ENCODE measurements around the gene DICER1.

Gene DICER1

DNA sequence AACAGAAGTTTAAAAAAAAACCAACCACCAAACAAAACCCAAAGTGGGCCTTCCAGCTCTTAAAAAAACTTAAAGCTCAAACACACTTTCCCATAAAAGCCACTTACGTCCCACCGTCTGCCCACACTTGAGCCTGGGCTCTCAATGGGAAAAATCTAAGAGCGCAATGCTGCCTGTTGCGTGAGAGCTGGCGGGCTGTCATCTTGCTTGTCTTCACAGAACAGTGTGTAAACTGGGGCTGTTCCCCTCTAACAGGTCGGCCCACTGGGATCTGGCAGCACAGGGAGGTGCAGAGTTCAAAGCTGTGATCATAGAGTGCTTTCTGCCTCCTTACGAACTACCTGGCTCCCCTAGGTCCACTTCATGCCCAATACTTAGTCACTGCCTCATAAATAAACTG lies 80.0 kb downstream of the DICER1 start:
- Histone ChIP-seq H3K36me3 (ENCODE audit: control insufficient read depth in 1 of 2, insufficient read depth in 2 of 2, low read length in 2 of 2) (no peaks in the 10 kb centered on the region), H3K9me3 (ENCODE audit: control insufficient read depth in 1 of 2, low read length in 2 of 2) (no peaks in the 10 kb centered on the region), H3K4me3 (ENCODE audit: low read depth in 1 of 2, low read length in 2 of 2) (no peak overlapping the region), H3K27me3 (ENCODE audit: low read depth, low read length) (no peaks in the 10 kb centered on the region), H3K27ac (ENCODE audit: low read length) (no peak overlapping the region), H3K4me1 (ENCODE audit: control insufficient read depth in 1 of 2, insufficient read depth in 2 of 2, low read length in 2 of 2) (no peaks in the 10 kb centered on the region)

DNA sequence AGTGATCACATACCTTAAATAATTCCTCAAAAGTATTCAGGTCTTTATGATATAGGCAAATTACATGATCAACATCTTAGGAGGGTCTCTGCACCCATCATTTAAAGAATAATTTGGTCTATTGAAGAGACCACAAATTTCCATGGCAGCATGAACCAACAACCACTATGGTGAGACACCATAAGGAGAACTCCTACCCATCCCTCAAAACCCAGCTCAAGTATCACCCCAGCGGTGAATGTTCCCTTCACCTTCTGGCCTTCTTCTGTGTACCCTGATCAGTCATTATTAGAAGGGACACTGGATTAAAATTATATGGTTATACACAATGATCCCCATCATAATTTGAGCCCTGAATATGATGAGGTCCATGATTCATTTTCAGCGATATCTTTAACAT lies 81.5 kb downstream of the DICER1 start:
- Histone ChIP-seq H3K27me3 (ENCODE audit: low read depth, low read length) (no peaks in the 10 kb centered on the region), H3K36me3 (ENCODE audit: control insufficient read depth in 1 of 2, insufficient read depth in 2 of 2, low read length in 2 of 2) (no peaks in the 10 kb centered on the region), H3K9me3 (ENCODE audit: control insufficient read depth in 1 of 2, low read length in 2 of 2) (no peaks in the 10 kb centered on the region)

DNA sequence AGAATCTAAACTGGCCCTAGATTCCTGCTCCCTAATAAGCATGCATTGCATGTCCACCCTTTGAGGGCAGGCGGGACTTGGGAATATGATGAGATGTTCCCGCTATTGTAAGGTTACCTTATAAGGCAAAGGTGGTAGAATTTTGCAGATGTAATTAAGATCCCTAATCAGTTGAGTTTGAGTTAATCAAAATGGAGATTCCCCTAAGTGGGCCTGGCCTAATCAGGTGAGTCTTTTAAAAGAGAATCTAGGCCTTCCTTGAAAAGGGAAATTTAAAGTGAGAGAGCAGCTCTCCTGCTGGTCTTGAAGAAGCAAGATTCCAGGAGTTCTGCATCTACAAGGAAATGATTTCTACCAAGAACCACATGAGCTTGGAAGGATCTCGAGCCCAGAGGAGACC lies 83.4 kb downstream of the DICER1 start:
- H3K4me1 ChIP-seq (ENCODE audit: control insufficient read depth in 1 of 2, insufficient read depth in 2 of 2, low read length in 2 of 2): no peaks in the 10 kb centered on the region
- no peak overlapping the region for H3K4me3 ChIP-seq (ENCODE audit: low read depth in 1 of 2, low read length in 2 of 2)
- H3K27me3 ChIP-seq (ENCODE audit: low read depth, low read length): no peaks in the 10 kb centered on the region
- no peaks in the 10 kb centered on the region for H3K36me3 ChIP-seq (ENCODE audit: control insufficient read depth in 1 of 2, insufficient read depth in 2 of 2, low read length in 2 of 2)
- H3K27ac ChIP-seq (ENCODE audit: low read length): no peak overlapping the region
- no peaks in the 10 kb centered on the region for H3K9me3 ChIP-seq (ENCODE audit: control insufficient read depth in 1 of 2, low read length in 2 of 2)

More for the DNA sequence above, 81.5 kb downstream of the DICER1 start:
- H3K4me3 ChIP-seq (ENCODE audit: low read depth in 1 of 2, low read length in 2 of 2): no peak overlapping the region
- H3K27ac ChIP-seq (ENCODE audit: low read length): no peak overlapping the region
- H3K4me1 ChIP-seq (ENCODE audit: control insufficient read depth in 1 of 2, insufficient read depth in 2 of 2, low read length in 2 of 2): no peaks in the 10 kb centered on the region

DNA sequence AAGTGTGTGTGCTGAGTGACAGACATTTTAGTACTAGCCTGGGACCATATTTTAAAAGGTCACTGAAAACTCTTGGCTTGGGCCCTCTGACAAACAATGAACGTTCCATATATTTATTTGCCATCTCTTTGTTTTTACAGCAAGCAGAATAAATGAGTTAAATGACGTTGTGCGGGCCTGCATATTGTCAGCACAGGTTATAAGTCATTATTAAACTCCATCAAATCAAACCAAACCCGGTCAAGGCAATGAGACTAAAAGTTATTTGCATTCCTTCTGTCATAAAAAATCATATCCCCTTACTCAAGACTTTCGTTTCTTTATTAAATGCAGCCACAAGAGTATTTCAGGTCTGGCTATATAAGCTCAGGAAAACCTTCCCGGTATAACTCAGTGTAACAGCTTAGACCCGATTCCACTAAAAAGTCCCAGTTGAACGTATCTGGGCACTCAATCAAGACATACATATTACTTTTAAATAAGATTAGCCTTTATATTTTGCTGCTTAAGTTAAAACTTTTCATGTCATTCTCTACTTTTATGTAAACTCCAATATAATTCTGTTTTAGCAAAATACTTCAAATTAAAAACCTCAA lies 84.9 kb downstream of the DICER1 start:
- H3K4me3 ChIP-seq (ENCODE audit: low read depth in 1 of 2, low read length in 2 of 2): no peak overlapping the region
- H3K4me1 ChIP-seq (ENCODE audit: control insufficient read depth in 1 of 2, insufficient read depth in 2 of 2, low read length in 2 of 2): no peaks in the 10 kb centered on the region
- no peak overlapping the region for H3K27ac ChIP-seq (ENCODE audit: low read length)
- H3K9me3 ChIP-seq (ENCODE audit: control insufficient read depth in 1 of 2, low read length in 2 of 2): no peaks in the 10 kb centered on the region
- no peaks in the 10 kb centered on the region for H3K27me3 ChIP-seq (ENCODE audit: low read depth, low read length)
- H3K36me3 ChIP-seq (ENCODE audit: control insufficient read depth in 1 of 2, insufficient read depth in 2 of 2, low read length in 2 of 2): no peaks in the 10 kb centered on the region

DNA sequence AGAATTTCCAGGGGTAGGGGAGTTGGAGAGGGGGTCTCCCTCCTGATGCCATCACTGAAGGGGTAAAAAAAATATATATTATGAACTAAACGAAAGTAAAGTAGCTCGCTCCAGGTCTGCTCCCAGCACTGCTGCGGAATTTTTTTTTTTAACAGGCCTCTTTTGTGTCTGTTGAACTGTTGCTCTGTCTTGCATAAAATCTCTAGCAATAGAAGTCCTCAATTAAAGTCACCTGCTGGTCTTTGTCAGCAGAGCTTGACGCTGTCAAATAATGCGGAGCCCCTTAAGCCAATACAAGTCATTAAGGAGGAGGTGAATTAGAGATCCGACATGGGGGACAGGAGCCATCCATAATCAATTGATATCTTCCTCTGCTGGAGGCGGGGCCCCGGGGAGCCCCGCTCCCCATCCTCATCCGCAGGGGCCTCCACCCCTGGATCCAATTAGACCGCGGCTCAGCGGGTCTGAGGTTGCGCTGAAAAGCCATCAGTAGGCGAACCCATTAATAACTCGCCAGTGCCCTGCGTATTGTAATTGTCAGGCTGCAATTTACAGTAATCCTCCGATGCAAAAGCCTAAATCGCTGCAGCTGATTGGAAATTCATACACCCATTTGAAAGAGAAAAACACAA lies 85.6 kb downstream of the DICER1 start:
- H3K27ac ChIP-seq (ENCODE audit: low read length): no peak overlapping the region

DNA sequence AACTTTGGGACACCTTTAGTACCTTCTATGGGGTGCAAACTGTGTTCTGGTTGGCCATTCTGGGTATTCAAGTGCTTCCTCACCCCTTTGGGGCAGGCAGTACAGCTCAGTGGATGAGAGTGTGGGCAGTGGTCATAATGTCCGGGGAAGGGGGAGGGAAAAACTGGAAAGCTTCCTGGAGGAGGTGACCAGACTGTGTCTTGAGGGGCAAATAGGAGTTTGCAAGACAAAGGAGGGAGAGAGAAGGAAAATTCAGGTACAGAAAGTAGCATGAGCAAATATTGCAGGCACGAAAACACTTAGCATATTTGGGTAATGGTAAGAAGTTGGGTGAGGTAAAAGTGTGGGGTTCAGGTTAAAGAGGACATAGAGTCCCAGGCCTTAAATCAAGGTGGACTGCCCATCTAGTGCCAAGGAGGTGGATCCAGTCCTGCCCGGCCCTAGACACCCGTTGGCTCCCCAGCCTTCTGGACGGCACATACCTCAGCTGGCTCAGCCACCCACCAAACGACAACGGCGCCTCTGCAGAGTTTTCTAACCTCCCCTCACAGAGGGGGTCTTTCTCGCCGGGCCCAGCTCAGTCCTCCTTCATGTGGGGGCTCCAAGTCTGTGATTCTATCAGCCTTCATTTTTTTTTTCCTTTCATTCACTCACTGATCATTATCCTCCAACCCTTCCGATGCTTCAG lies 86.4 kb downstream of the DICER1 start:
- Histone ChIP-seq H3K4me1 (ENCODE audit: control insufficient read depth in 1 of 2, insufficient read depth in 2 of 2, low read length in 2 of 2) (no peaks in the 10 kb centered on the region), H3K4me3 (ENCODE audit: low read depth in 1 of 2, low read length in 2 of 2) (no peak overlapping the region), H3K27ac (ENCODE audit: low read length) (no peak overlapping the region), H3K27me3 (ENCODE audit: low read depth, low read length) (no peaks in the 10 kb centered on the region), H3K36me3 (ENCODE audit: control insufficient read depth in 1 of 2, insufficient read depth in 2 of 2, low read length in 2 of 2) (no peaks in the 10 kb centered on the region), H3K9me3 (ENCODE audit: control insufficient read depth in 1 of 2, low read length in 2 of 2) (no peaks in the 10 kb centered on the region)

More for the DNA sequence above, 85.6 kb downstream of the DICER1 start:
- Histone ChIP-seq H3K9me3 (ENCODE audit: control insufficient read depth in 1 of 2, low read length in 2 of 2) (no peaks in the 10 kb centered on the region), H3K4me1 (ENCODE audit: control insufficient read depth in 1 of 2, insufficient read depth in 2 of 2, low read length in 2 of 2) (no peaks in the 10 kb centered on the region), H3K36me3 (ENCODE audit: control insufficient read depth in 1 of 2, insufficient read depth in 2 of 2, low read length in 2 of 2) (no peaks in the 10 kb centered on the region), H3K4me3 (ENCODE audit: low read depth in 1 of 2, low read length in 2 of 2) (peak overlapping the region in 1 of 2 donors; percentile 12), H3K27me3 (ENCODE audit: low read depth, low read length) (no peaks in the 10 kb centered on the region)

DNA sequence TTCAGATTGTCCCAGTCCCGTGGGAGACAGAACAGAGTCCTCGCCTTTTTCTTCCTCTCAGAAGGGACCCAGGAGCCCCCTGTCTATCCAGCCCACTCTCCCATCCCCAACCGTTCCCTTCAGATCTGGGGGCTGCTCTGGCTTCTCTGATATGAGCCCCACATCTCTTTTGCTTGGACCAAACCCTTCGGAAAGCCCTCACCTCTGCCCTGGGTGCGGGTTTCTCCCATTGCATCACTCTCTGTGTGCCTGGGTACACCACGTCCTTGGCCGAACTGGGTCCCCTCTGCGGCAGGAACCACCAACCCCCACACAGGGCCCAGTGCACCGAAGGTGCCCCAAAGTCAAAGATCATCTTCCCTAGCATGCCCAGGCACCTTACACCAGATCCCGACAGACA lies 87.8 kb downstream of the DICER1 start:
- Histone ChIP-seq H3K9me3 (ENCODE audit: control insufficient read depth in 1 of 2, low read length in 2 of 2) (no peaks in the 10 kb centered on the region), H3K4me3 (ENCODE audit: low read depth in 1 of 2, low read length in 2 of 2) (no peak overlapping the region), H3K27ac (ENCODE audit: low read length) (no peak overlapping the region), H3K27me3 (ENCODE audit: low read depth, low read length) (no peaks in the 10 kb centered on the region), H3K4me1 (ENCODE audit: control insufficient read depth in 1 of 2, insufficient read depth in 2 of 2, low read length in 2 of 2) (no peaks in the 10 kb centered on the region), H3K36me3 (ENCODE audit: control insufficient read depth in 1 of 2, insufficient read depth in 2 of 2, low read length in 2 of 2) (no peaks in the 10 kb centered on the region)

DNA sequence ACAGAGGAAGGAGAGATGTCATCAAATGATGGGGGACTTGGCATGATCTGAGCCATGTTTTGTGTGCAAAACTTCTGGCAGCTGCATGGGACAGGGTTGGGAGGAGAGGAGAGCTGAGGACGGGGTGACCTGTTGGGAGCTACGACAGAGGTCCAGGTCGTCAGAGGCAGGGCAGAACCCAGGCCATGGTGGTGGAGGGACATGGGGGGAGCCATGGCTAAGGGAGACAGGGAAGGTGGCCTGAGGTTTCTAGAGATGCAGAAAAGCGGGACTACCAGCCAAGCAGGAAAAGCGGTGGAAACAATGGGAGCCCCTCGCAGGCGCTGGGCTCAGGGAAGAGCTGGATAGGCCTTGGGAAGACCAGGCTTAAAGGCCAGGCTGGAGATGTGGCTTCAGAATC lies 88.3 kb downstream of the DICER1 start:
- no peaks in the 10 kb centered on the region for H3K36me3 ChIP-seq (ENCODE audit: control insufficient read depth in 1 of 2, insufficient read depth in 2 of 2, low read length in 2 of 2)
- H3K27me3 ChIP-seq (ENCODE audit: low read depth, low read length): no peaks in the 10 kb centered on the region
- H3K4me1 ChIP-seq (ENCODE audit: control insufficient read depth in 1 of 2, insufficient read depth in 2 of 2, low read length in 2 of 2): no peaks in the 10 kb centered on the region
- no peak overlapping the region for H3K27ac ChIP-seq (ENCODE audit: low read length)
- no peak overlapping the region for H3K4me3 ChIP-seq (ENCODE audit: low read depth in 1 of 2, low read length in 2 of 2)
- H3K9me3 ChIP-seq (ENCODE audit: control insufficient read depth in 1 of 2, low read length in 2 of 2): no peaks in the 10 kb centered on the region

DNA sequence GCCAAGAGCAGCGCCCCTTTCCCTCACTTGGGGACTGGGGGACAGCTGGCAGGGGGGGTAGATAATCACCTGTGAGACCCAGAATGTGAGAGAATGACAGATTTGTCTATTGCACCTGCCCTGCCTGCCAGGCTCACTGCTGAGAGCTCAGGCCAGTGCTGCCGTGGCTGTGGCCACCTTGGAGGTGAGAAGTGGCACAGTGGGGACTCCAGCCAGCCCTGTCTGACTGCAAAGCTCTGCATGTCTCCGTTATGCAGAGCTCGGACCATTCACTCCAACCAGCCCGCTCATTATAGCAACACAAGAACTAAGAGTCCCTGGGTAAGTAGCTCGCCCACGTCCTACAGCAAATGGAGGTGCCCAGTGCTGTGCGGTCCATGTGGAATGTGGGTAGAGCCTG lies 88.8 kb downstream of the DICER1 start:
- Histone ChIP-seq H3K4me1 (ENCODE audit: control insufficient read depth in 1 of 2, insufficient read depth in 2 of 2, low read length in 2 of 2) (no peaks in the 10 kb centered on the region), H3K4me3 (ENCODE audit: low read depth in 1 of 2, low read length in 2 of 2) (no peak overlapping the region), H3K36me3 (ENCODE audit: control insufficient read depth in 1 of 2, insufficient read depth in 2 of 2, low read length in 2 of 2) (no peaks in the 10 kb centered on the region), H3K27ac (ENCODE audit: low read length) (no peak overlapping the region), H3K9me3 (ENCODE audit: control insufficient read depth in 1 of 2, low read length in 2 of 2) (no peaks in the 10 kb centered on the region), H3K27me3 (ENCODE audit: low read depth, low read length) (no peaks in the 10 kb centered on the region)

DNA sequence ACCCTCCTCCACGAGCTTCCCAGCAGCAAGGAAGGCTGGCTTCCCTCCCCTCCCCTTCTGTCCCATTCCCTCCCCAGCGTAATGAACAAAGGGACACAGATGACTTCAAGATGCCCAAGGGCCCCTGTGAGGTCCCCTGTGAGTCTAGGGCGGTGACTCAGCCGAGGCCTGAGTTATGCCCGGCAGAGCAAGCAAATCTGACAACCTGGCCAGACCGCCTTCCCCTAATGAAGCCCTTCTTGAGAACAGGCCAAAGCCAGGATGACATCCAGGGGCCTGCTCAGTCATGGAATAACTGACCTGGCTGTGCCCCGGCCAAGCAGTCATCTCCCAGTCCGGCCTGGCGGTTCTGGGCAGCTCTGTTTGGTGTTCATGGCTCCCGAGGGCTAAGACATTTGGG lies 89.2 kb downstream of the DICER1 start:
- Histone ChIP-seq H3K27ac (ENCODE audit: low read length) (no peak overlapping the region), H3K36me3 (ENCODE audit: control insufficient read depth in 1 of 2, insufficient read depth in 2 of 2, low read length in 2 of 2) (no peaks in the 10 kb centered on the region), H3K27me3 (ENCODE audit: low read depth, low read length) (no peaks in the 10 kb centered on the region), H3K9me3 (ENCODE audit: control insufficient read depth in 1 of 2, low read length in 2 of 2) (no peaks in the 10 kb centered on the region), H3K4me1 (ENCODE audit: control insufficient read depth in 1 of 2, insufficient read depth in 2 of 2, low read length in 2 of 2) (no peaks in the 10 kb centered on the region), H3K4me3 (ENCODE audit: low read depth in 1 of 2, low read length in 2 of 2) (no peak overlapping the region)

DNA sequence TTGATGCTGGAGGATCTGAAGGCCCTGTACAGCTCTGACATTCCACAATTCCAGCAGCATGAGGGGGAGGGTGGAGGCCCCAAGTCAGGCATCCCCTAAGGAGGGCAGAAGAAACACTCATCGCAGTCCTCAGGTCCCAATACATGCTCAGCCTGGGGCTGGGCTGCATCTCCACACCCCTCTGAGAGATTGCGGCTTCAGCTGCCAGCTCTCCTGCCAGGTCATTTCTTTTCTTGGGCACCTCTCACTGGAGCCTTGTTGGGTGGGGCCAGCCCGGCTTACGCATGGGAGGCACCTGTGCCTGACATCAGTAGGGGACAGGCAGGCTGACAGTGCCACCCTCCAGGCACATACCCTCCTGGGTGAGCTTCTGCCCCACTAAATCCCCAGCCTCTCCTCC lies 89.8 kb downstream of the DICER1 start:
- H3K9me3 ChIP-seq (ENCODE audit: control insufficient read depth in 1 of 2, low read length in 2 of 2): no peaks in the 10 kb centered on the region
- H3K27me3 ChIP-seq (ENCODE audit: low read depth, low read length): no peaks in the 10 kb centered on the region
- H3K36me3 ChIP-seq (ENCODE audit: control insufficient read depth in 1 of 2, insufficient read depth in 2 of 2, low read length in 2 of 2): no peaks in the 10 kb centered on the region
- no peaks in the 10 kb centered on the region for H3K4me1 ChIP-seq (ENCODE audit: control insufficient read depth in 1 of 2, insufficient read depth in 2 of 2, low read length in 2 of 2)
- no peak overlapping the region for H3K4me3 ChIP-seq (ENCODE audit: low read depth in 1 of 2, low read length in 2 of 2)
- no peak overlapping the region for H3K27ac ChIP-seq (ENCODE audit: low read length)
